K562 treated with DMSO at 1 percent for 4 hours (cell line): ENCODE measurements around the gene CPSF4L. TPM values are rescaled to one million over a fixed set of nuclear protein-coding genes. Genes with fewer than 3 reads are reported as not detected.

Source experiments
- total RNA-seq: library from RNA; unstranded; fragments of 300-600 nt; gene quantifications from 2 replicates; pipeline ENCODE4 v1.2.3, GENCODE V29; 2022; ENCODE audit not compliant: insufficient read depth

Gene CPSF4L
- total RNA-seq = not detected in 2 replicates

GRCh38 chr17:73261617-73261951, at the start of gene CPSF4L:
CPSF4L (minus strand) TSS chr17:73261880; CDS start chr17:73261818, 62 bp downstream.

Other genes with a start within 250 kb of the CPSF4L start
- 19.6 and 26.6 TPM in 2 replicates for gene SLC39A11, start 169.2 kb downstream of the CPSF4L start, total RNA-seq
- not detected in 2 replicates for gene SSTR2, start 96.9 kb downstream of the CPSF4L start, total RNA-seq
- 13.9 and 28.7 TPM in 2 replicates for gene COG1, start 68.8 kb downstream of the CPSF4L start, total RNA-seq
- gene CDC42EP4, start 50.1 kb upstream of the CPSF4L start, total RNA-seq = 25.0 and 34.0 TPM in 2 replicates